Breast epithelium (tissue), 4 donors: ENCODE data around the gene COX10. TPM values are rescaled to one million over a fixed set of nuclear protein-coding genes. Genes with fewer than 3 reads are reported as not detected.

Source experiments
- DNase-seq, 2 donors: peaks; one replicate each; pipeline ENCODE4 v3.0.0-alpha.2; 2019; ENCODE audit warnings: low spot score in 2 of 2
- H3K27ac ChIP-seq, 2 donors: fragments of 200-600 bp; sonication (generic) in 1 of 2; one replicate each; pipeline ENCODE4 v1.5.1; 2016 to 2019; ENCODE audit warnings: mild to moderate bottlenecking in 1 of 2
- H3K27me3 ChIP-seq, 2 donors: fragments of 200-600 bp; sonication (generic) in 1 of 2; one replicate each; pipeline versions ENCODE4 v1.5.1 to v1.6.0; 2017 to 2019; ENCODE audit warnings: control low read depth in 1 of 2, mild to moderate bottlenecking in 1 of 2
- H3K36me3 ChIP-seq: fragments of 200-600 bp; one replicate; pipeline ENCODE4 v1.5.1; 2019
- H3K4me1 ChIP-seq, 2 donors: fragments of 200-600 bp; sonication (generic); one replicate each; pipeline ENCODE4 v1.5.1; 2016 to 2019; ENCODE audit warnings: control low read depth in 1 of 2
- H3K4me3 ChIP-seq, 3 donors: fragments of 200-600 bp; sonication (generic); 1 replicate in 2 of 3; 2 replicates in 1 of 3; pipeline ENCODE4 v1.5.1; 2016 to 2019; ENCODE audit warnings: mild to moderate bottlenecking in 3 of 3, moderate library complexity in 2 of 3
- H3K9me3 ChIP-seq, 2 donors: fragments of 200-600 bp; sonication (generic) in 1 of 2; one replicate each; pipeline ENCODE4 v1.5.1; 2016 to 2019; ENCODE audit warnings: control low read depth in 1 of 2
- POLR2A ChIP-seq: fragments of 450-650 bp; IDR thresholded peaks from one replicate; pipeline ENCODE4 v1.6.1; 2016; ENCODE audit warnings: antibody characterized with exemption, mild to moderate bottlenecking, moderate library complexity
- POLR2AphosphoS5 ChIP-seq, 3 donors: sonication (generic); formaldehyde crosslinking; IDR thresholded peaks; one replicate each; pipeline ENCODE4 v1.6.1; 2017; ENCODE audit warnings: antibody characterized with exemption in 3 of 3
- intact Hi-C: fragments of 100-400 bp; cut with DNase I; formaldehyde crosslinking; loops from one replicate; pipeline ENCODE4 v1.15.1; 2023; ENCODE audit warnings: low total_unique reads
- total RNA-seq, 3 donors: library from RNA; depleted of rRNA; stranded (reverse); fragments of >200 nt; gene quantifications; one replicate each; pipeline ENCODE4 v1.1.0, GENCODE V29; 2016
- TF ChIP-seq, protein P1 (sequence below), 3 donors: fragments of 450-650 bp; IDR thresholded peaks; one replicate each; pipeline ENCODE4 v1.5.1; 2016 to 2017; ENCODE audit warnings: antibody characterized with exemption in 3 of 3, mild to moderate bottlenecking in 3 of 3, moderate library complexity in 3 of 3

Gene COX10
- total RNA-seq, 3 donors from 2014 or later, result 18.0 to 30.6 (median 18.2) TPM

DNA sequence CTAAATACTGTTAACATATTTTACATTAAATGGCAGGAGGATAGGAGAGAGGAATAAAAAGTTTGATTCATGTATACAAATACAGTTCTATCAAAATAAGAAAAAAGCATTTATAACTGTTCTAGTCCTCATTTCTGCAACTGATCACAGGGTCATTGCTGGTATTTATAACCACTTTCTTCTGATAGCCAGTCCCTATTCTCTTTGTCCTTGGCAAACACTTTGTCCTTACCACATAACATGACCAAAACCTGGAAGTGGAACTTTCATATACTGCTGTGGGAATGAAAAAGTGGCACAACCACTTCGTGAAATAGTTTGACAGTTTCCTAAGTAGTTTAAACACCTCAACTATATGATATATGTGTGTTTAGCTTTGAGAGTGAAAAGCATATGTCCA lies 84.1 kb downstream of the COX10 start:
- no peaks in the 10 kb centered on the region for H3K9me3 ChIP-seq
- no peak for DNase-seq
- no peaks in the 10 kb centered on the region for H3K27me3 ChIP-seq
- no peak overlapping the region for H3K4me3 ChIP-seq
- intact Hi-C loops, result no loop called here
- H3K4me1 ChIP-seq, result no peaks in the 10 kb centered on the region
- H3K27ac ChIP-seq, result no peak overlapping the region
- H3K36me3 ChIP-seq, result no peaks in the 10 kb centered on the region
- TF ChIP-seq, protein P1, sequence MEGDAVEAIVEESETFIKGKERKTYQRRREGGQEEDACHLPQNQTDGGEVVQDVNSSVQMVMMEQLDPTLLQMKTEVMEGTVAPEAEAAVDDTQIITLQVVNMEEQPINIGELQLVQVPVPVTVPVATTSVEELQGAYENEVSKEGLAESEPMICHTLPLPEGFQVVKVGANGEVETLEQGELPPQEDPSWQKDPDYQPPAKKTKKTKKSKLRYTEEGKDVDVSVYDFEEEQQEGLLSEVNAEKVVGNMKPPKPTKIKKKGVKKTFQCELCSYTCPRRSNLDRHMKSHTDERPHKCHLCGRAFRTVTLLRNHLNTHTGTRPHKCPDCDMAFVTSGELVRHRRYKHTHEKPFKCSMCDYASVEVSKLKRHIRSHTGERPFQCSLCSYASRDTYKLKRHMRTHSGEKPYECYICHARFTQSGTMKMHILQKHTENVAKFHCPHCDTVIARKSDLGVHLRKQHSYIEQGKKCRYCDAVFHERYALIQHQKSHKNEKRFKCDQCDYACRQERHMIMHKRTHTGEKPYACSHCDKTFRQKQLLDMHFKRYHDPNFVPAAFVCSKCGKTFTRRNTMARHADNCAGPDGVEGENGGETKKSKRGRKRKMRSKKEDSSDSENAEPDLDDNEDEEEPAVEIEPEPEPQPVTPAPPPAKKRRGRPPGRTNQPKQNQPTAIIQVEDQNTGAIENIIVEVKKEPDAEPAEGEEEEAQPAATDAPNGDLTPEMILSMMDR (IDR thresholded peaks at IDR 0.05), result no peak
- TF ChIP-seq POLR2AphosphoS5 (IDR thresholded peaks at IDR 0.05) (no peak), POLR2A (no peak)

DNA sequence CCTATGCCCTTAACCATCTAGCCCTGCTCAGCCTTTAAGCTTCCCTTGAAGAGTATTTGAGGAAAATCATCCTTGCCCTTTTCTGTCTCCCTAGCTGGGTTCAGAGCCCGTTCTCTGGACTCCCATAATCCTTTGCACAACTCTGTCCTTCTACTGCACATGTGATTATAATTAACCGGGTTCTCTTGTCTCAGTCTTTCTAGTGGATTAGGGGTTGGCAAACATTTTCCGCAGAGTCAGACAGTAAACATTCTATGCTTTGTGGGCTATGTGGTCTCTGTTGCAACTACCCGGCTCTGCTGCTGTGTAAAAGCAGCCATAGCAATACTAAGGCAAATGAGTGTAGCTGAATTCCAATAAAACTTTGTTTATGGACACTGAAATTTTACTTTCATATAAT lies 87.4 kb downstream of the COX10 start:
- H3K36me3 ChIP-seq, result no peaks in the 10 kb centered on the region
- no peaks in the 10 kb centered on the region for H3K4me1 ChIP-seq
- H3K27ac ChIP-seq, result no peak overlapping the region
- DNase-seq, result no peak
- TF ChIP-seq POLR2AphosphoS5 (IDR thresholded peaks at IDR 0.05) (no peak), POLR2A (no peak)
- TF ChIP-seq, protein P1 (IDR thresholded peaks at IDR 0.05), result no peak
- H3K9me3 ChIP-seq, result no peaks in the 10 kb centered on the region
- H3K27me3 ChIP-seq, result no peaks in the 10 kb centered on the region
- H3K4me3 ChIP-seq, result no peak overlapping the region
- intact Hi-C loops, result no loop called here

DNA sequence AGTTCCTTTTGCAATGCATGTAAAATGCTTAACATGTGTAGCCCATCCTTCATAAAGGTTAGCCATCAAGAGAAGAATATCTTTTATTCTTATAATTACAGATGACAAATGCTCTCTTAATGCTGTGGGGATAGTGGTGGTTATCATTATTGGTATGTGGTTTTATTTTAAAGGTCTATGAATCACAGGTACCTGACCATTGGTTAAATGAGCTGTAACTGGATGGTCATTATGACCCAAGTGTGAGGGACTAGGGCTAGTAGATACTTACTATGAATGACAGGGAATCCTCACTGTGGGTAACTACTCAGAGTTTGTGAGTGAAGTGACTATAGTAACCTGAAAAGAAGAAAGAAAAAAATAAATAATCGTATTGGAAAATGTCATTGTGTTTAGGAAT lies 88.5 kb downstream of the COX10 start:
- H3K27me3 ChIP-seq, result no peaks in the 10 kb centered on the region
- H3K36me3 ChIP-seq, result no peaks in the 10 kb centered on the region
- H3K4me1 ChIP-seq, result no peaks in the 10 kb centered on the region
- intact Hi-C loops, result no loop called here
- H3K27ac ChIP-seq, result no peak overlapping the region
- no peaks in the 10 kb centered on the region for H3K9me3 ChIP-seq
- no peak overlapping the region for H3K4me3 ChIP-seq
- TF ChIP-seq POLR2A (no peak), POLR2AphosphoS5 (IDR thresholded peaks at IDR 0.05) (no peak)
- TF ChIP-seq, protein P1 (IDR thresholded peaks at IDR 0.05), result no peak
- DNase-seq, result no peak

DNA sequence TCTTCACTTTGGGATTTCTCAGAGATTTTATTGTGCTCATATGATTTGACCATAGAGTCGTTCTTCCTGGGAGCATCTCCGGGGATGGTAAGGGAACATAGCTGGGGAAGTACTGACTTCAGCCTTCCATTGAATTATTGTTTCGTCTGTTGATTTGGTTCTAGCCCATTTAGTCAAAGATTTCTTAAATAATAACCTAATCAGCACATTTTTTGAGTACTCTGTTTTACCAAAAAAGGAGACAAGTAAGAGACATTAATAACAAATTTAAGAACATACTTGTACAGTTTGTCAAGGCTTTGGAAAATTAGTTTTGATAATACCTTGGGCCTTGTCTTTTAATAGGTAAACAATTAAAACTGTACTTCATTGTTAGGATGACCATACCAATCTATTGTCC lies 89.4 kb downstream of the COX10 start:
- DNase-seq, result no peak
- H3K27me3 ChIP-seq, result no peaks in the 10 kb centered on the region
- no peaks in the 10 kb centered on the region for H3K36me3 ChIP-seq
- TF ChIP-seq POLR2AphosphoS5 (IDR thresholded peaks at IDR 0.05) (no peak), POLR2A (no peak)
- TF ChIP-seq, protein P1 (IDR thresholded peaks at IDR 0.05), result no peak
- no peak overlapping the region for H3K4me3 ChIP-seq
- intact Hi-C loops, result no loop called here
- H3K9me3 ChIP-seq, result no peaks in the 10 kb centered on the region
- no peak overlapping the region for H3K27ac ChIP-seq
- H3K4me1 ChIP-seq, result no peaks in the 10 kb centered on the region

DNA sequence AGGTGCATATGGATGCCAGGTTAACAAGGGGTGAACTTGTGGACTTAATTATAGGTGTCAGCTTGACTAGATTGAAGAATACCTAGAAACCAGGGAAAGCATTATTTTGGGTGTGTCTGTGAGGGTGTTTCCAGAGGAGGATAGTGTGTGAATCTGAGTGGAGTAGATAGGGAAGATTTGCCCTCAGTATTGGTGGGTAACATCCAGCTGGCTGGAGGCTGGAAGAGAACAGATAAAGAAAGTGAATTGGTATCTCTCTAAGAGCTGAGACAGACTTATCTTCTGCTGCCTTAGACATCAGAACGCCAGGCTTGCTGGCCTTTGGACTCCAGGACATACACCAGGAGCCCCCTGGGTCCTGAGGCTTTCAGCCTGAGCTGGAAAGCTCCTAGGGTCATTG lies 92.1 kb downstream of the COX10 start:
- Histone ChIP-seq H3K27me3 (no peaks in the 10 kb centered on the region), H3K4me3 (no peak overlapping the region), H3K27ac (no peak overlapping the region), H3K36me3 (no peaks in the 10 kb centered on the region), H3K4me1 (no peaks in the 10 kb centered on the region), H3K9me3 (no peaks in the 10 kb centered on the region)
- DNase-seq, result no peak
- TF ChIP-seq POLR2AphosphoS5 (IDR thresholded peaks at IDR 0.05), result no peak
- no peak for TF ChIP-seq POLR2A
- TF ChIP-seq, protein P1 (IDR thresholded peaks at IDR 0.05), result no peak
- intact Hi-C loops, result no loop called here
